ENCODE data around the gene PTK7. TPM values are rescaled to one million over a fixed set of nuclear protein-coding genes. Genes with fewer than 3 reads are reported as not detected.

Gene PTK7
- total and polyA plus RNA-seq, 3 donors from 2014 or later, result 58.8 to 68.7 (median 60.8) TPM

DNA sequence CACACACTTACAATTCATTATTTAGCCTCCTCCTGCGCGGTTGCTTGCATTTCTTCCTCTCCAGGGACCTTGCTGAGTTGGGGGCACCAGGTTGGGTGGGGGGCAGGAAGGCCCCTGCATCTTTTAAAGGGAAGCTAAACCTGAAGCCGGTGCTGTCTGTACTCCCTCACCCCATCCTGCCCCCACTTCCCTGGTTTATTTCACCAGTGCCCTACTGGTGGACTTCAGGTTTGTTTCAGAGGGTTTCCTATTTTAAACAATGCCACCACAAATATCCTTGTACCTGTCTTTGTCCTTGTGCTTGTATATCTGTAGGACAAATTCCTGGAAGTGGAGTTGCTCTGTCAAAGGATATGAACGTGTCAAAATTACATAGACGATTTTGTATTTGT is 21.0 kb downstream of the PTK7 start:
- no peak for TF ChIP-seq POLR2A (IDR thresholded peaks at IDR 0.05)
- no peak for TF ChIP-seq CTCF (IDR thresholded peaks at IDR 0.05)
- H3K9me3 ChIP-seq, result no peaks in the 10 kb centered on the region
- H3K27ac ChIP-seq, result no peak overlapping the region
- H3K4me3 ChIP-seq, result no peak overlapping the region
- WGBS, 2 donors, result 56 to 57% methylated on average over 5 of the region's 5 CpGs
- H3K36me3 ChIP-seq (ENCODE audit: low read depth, missing control alignments), result no peaks in the 10 kb centered on the region
- H3K4me1 ChIP-seq, result peaks cover 17% of the 10 kb centered on the region
- no peak for DNase-seq
- no peaks in the 10 kb centered on the region for H3K27me3 ChIP-seq
- intact Hi-C loops (cut with DNase I; ENCODE audit: low total_unique reads), result no loop called here

DNA sequence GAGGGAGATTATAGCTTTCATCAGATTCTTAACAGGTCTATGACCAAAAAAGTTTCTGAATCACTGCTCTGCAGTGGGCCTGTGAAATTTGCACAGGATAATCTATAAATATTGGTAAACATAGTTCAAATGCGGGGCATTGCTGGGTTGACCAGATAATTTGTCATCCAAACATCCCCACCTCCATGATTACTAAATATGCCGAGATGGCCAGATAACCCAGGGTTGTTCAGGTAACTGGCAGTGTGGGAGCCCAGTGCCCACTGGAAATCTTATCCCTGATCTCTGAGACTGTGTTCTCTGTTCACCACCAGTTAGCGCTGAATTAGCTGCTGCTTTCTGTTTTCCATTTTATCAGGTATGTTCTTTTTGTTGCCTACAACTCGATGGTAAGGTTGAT is 21.4 kb downstream of the PTK7 start:
- WGBS, 2 donors, result 86 to 96% methylated on average over 4 of the region's 4 CpGs
- TF ChIP-seq CTCF (IDR thresholded peaks at IDR 0.05) (no peak), POLR2A (IDR thresholded peaks at IDR 0.05) (no peak)

DNA sequence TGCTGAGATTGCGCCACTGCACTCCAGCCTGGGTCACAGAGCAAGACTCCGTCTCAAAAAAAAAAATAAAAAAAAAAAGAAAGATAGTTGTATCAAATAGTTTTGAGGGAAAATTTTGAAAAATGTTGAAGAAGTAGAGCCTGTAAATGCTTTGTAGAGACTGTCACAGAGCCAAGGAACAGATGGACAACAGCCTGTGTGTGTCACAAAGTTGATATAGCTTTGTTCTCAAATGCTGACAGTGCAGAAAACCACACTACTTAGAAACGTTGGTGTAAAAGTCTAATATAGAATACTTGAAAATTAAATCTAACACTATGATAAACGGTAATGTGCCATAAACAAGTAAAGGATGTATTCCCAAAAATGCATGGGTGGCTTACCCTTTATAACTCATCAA is 25.4 kb downstream of the PTK7 start:
- Histone ChIP-seq H3K4me1 (peaks cover 6% of the 10 kb centered on the region), H3K9me3 (no peaks in the 10 kb centered on the region), H3K27me3 (no peaks in the 10 kb centered on the region), H3K4me3 (no peak overlapping the region), H3K36me3 (ENCODE audit: low read depth, missing control alignments) (no peaks in the 10 kb centered on the region), H3K27ac (no peak overlapping the region)
- 62 to 68% methylated on average over 4 of the region's 4 CpGs for WGBS, 2 donors
- intact Hi-C loops (cut with DNase I; ENCODE audit: low total_unique reads), result no loop called here
- no peak for TF ChIP-seq CTCF (IDR thresholded peaks at IDR 0.05)
- TF ChIP-seq POLR2A (IDR thresholded peaks at IDR 0.05), result no peak
- DNase-seq, result no peak

More for the DNA sequence above, 21.4 kb downstream of the PTK7 start:
- Histone ChIP-seq H3K27ac (no peak overlapping the region), H3K36me3 (ENCODE audit: low read depth, missing control alignments) (no peaks in the 10 kb centered on the region), H3K27me3 (no peaks in the 10 kb centered on the region), H3K4me1 (peaks cover 17% of the 10 kb centered on the region), H3K4me3 (no peak overlapping the region), H3K9me3 (no peaks in the 10 kb centered on the region)
- no peak for DNase-seq
- intact Hi-C loops (cut with DNase I; ENCODE audit: low total_unique reads), result no loop called here

DNA sequence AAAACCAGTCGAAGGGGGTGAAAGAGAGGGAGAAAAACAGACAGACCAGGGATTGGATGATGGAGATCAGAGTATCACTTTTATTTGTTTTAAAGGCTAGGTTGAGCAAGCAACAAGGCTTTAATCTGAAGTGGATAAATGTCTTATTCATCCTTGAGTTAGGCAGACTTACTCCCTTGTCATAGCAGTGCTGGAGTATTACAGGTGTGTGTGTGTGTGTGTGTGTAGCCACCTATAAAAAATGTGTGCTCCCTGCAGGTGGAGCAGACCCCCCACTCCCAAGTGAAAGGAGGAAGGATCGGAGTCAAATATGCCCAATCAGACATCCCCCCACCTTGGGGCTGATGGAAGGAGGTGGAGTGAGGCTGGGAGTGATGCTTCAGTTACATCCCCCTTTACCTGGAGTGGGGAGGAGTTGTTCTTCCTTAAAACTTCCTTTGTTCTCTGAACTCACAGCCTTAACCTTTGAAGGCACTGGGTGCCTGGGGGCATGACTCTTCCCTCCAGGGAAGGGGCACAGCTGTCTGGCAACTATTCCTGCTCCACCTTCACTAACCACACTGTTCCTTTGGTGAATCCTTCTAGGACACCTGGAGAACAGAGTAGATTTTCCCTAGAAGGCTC is 27.3 kb downstream of the PTK7 start:
- TF ChIP-seq CTCF (IDR thresholded peaks at IDR 0.05) (no peak), POLR2A (IDR thresholded peaks at IDR 0.05) (no peak)
- H3K36me3 ChIP-seq (ENCODE audit: low read depth, missing control alignments), result no peaks in the 10 kb centered on the region
- no peaks in the 10 kb centered on the region for H3K27me3 ChIP-seq
- intact Hi-C loops (cut with DNase I; ENCODE audit: low total_unique reads), result no loop called here
- H3K4me3 ChIP-seq, result no peak overlapping the region
- no peaks in the 10 kb centered on the region for H3K4me1 ChIP-seq
- no peak overlapping the region for H3K27ac ChIP-seq
- WGBS, 2 donors, result 83 to 90% methylated on average over 2 of the region's 2 CpGs
- no peaks in the 10 kb centered on the region for H3K9me3 ChIP-seq
- no peak for DNase-seq

GRCh38 chr6:43105538-43106222 is 29.6 kb downstream of the PTK7 start:
- H3K27me3 ChIP-seq, result no peaks in the 10 kb centered on the region
- no peaks in the 10 kb centered on the region for H3K4me1 ChIP-seq
- H3K9me3 ChIP-seq, result no peaks in the 10 kb centered on the region
- 90 to 91% methylated on average over 9 of the region's 9 CpGs for WGBS, 2 donors
- DNase-seq, result no peak
- no peak overlapping the region for H3K4me3 ChIP-seq
- H3K36me3 ChIP-seq (ENCODE audit: low read depth, missing control alignments), result no peaks in the 10 kb centered on the region
- intact Hi-C loops (cut with DNase I; ENCODE audit: low total_unique reads), result no loop called here
- H3K27ac ChIP-seq, result no peak overlapping the region
- TF ChIP-seq POLR2A (IDR thresholded peaks at IDR 0.05) (no peak), CTCF (IDR thresholded peaks at IDR 0.05) (no peak)
